OCI-LY3 (cell line): ENCODE results near the gene C2orf66.

Experiments
- H2AFZ ChIP-seq: fragments of 200-600, 300-600 bp; shearing (Covaris generic); 2 replicates; pipeline ENCODE4 v1.6.0; 2014; ENCODE audit warnings: antibody characterized with exemption, low read depth, low read length
- H3K27ac ChIP-seq: fragments of 200-600, 300-600 bp; sonication (generic); 2 replicates; pipeline ENCODE4 v1.5.1; 2014; ENCODE audit warnings: mild to moderate bottlenecking, low read length, moderate library complexity, mixed read lengths
- H3K27me3 ChIP-seq: fragments of 200-600, 300-600 bp; sonication (generic); 2 replicates; pipeline ENCODE4 v1.6.1; 2014; ENCODE audit warnings: low read depth, low read length, mixed read lengths
- H3K36me3 ChIP-seq: fragments of 200-600, 300-600 bp; sonication (generic); replicated peaks from 2 replicates; pipeline ENCODE3; 2014; ENCODE audit warnings: low read depth, low read length, mixed read lengths
- H3K4me1 ChIP-seq: fragments of 300-600, 200-600 bp; sonication (generic); 2 replicates; pipeline ENCODE4 v1.6.1; 2014; ENCODE audit warnings: low read length, mixed read lengths
- H3K4me2 ChIP-seq: fragments of 200-600, 300-600 bp; sonication (generic); 2 replicates; pipeline ENCODE4 v1.6.1; 2014; ENCODE audit warnings: low read length, mixed read lengths
- H3K4me3 ChIP-seq: fragments of 300-600, 200-600 bp; sonication (generic); 2 replicates; pipeline ENCODE4 v1.5.1; 2014; ENCODE audit warnings: antibody characterized with exemption, mild to moderate bottlenecking, low read length, moderate library complexity
- H3K79me2 ChIP-seq: fragments of 300-600, 200-600 bp; shearing (Covaris generic); 2 replicates; pipeline ENCODE4 v1.6.1; 2014; ENCODE audit warnings: mild to moderate bottlenecking, low read length, mixed read lengths
- H3K9ac ChIP-seq: fragments of 300-600, 200-600 bp; shearing (Covaris generic); 2 replicates; pipeline ENCODE4 v1.6.0; 2014; ENCODE audit warnings: mild to moderate bottlenecking, low read length, moderate library complexity
- H3K9me3 ChIP-seq: fragments of 200-600, 300-600 bp; shearing (Covaris generic); 2 replicates; pipeline ENCODE4 v1.6.1; 2014; ENCODE audit warnings: low read length, mixed read lengths; ENCODE audit not compliant: insufficient read depth
- H4K20me1 ChIP-seq: fragments of 200-600, 300-600 bp; sonication (generic); 2 replicates; pipeline ENCODE4 v1.6.1; 2016; ENCODE audit warnings: low read length, mixed read lengths; ENCODE audit not compliant: insufficient read depth
- CTCF ChIP-seq: fragments of 200-600, 300-600 bp; sonication (generic); IDR thresholded peaks from 2 replicates; pipeline ENCODE4 v1.5.1; 2014; ENCODE audit warnings: antibody characterized with exemption, low read length, low read depth
- EZH2phosphoT487 ChIP-seq: fragments of 200-600 bp; shearing (Covaris generic); IDR thresholded peaks from 2 replicates; pipeline ENCODE4 v1.6.1; 2018; ENCODE audit warnings: antibody characterized with exemption, mixed run types, low read depth

C2orf66 gene

GRCh38 chr2:196783431-196784094 lies 25.6 kb downstream of the C2orf66 start:
- Histone ChIP-seq H3K9me3 (no peaks in the 10 kb centered on the region), H3K9ac (no peak overlapping the region), H2AFZ (no peak overlapping the region), H4K20me1 (peaks cover 6% of the 10 kb centered on the region; the same call in 1 of the 2 replicates), H3K27ac (peak overlapping the region; percentile 33), H3K79me2 (no peaks in the 10 kb centered on the region), H3K27me3 (no peaks in the 10 kb centered on the region), H3K4me2 (peak overlapping the region; percentile 8; the same call in 1 of the 2 replicates), H3K4me1 (peaks cover 15% of the 10 kb centered on the region), H3K36me3 (peaks cover 72% of the 10 kb centered on the region), H3K4me3 (no peak overlapping the region)
- TF ChIP-seq CTCF = no peak
- no peak for TF ChIP-seq EZH2phosphoT487

GRCh38 chr2:196767101-196767500 lies 42.1 kb downstream of the C2orf66 start:
- H3K36me3 ChIP-seq = peaks cover 31% of the 10 kb centered on the region

GRCh38 chr2:196759378-196759706 lies 49.8 kb downstream of the C2orf66 start:
- Histone ChIP-seq H3K9me3 (no peaks in the 10 kb centered on the region), H3K79me2 (no peaks in the 10 kb centered on the region), H3K9ac (no peak overlapping the region), H3K4me2 (no peak overlapping the region), H2AFZ (no peak overlapping the region), H3K4me1 (no peaks in the 10 kb centered on the region), H3K27me3 (no peaks in the 10 kb centered on the region), H3K27ac (no peak overlapping the region), H3K4me3 (no peak overlapping the region), H3K36me3 (peaks cover 33% of the 10 kb centered on the region), H4K20me1 (no peaks in the 10 kb centered on the region)
- TF ChIP-seq EZH2phosphoT487 (no peak), CTCF (no peak)

More at GRCh38 chr2:196767101-196767500, 42.1 kb downstream of the C2orf66 start:
- no peak overlapping the region for H3K4me3 ChIP-seq
- H3K4me2 ChIP-seq = no peak overlapping the region
- no peaks in the 10 kb centered on the region for H3K27me3 ChIP-seq
- TF ChIP-seq CTCF (no peak), EZH2phosphoT487 (no peak)
- H3K9me3 ChIP-seq = no peaks in the 10 kb centered on the region
- no peaks in the 10 kb centered on the region for H3K79me2 ChIP-seq
- no peak overlapping the region for H3K9ac ChIP-seq
- H3K27ac ChIP-seq = no peak overlapping the region
- no peak overlapping the region for H2AFZ ChIP-seq
- H4K20me1 ChIP-seq = no peaks in the 10 kb centered on the region
- no peaks in the 10 kb centered on the region for H3K4me1 ChIP-seq

- Histone ChIP-seq H3K27me3 (no peaks in the 10 kb centered on the region), H3K4me1 (no peaks in the 10 kb centered on the region), H2AFZ (no peak overlapping the region), H3K4me3 (no peak overlapping the region), H3K27ac (no peak overlapping the region), H3K36me3 (peaks cover 28% of the 10 kb centered on the region), H3K4me2 (no peak overlapping the region), H4K20me1 (no peaks in the 10 kb centered on the region), H3K9me3 (no peaks in the 10 kb centered on the region), H3K9ac (no peak overlapping the region), H3K79me2 (no peaks in the 10 kb centered on the region)
- TF ChIP-seq EZH2phosphoT487 = no peak
- TF ChIP-seq CTCF = peak; percentile 43
Measured at GRCh38 chr2:196758474-196759377, 50.4 kb downstream of the C2orf66 start.
